Activated naive CD8-positive, alpha-beta T cell treated with anti-CD3 and anti-CD28 coated beads, Interleukin-2, amount 10 ng/mL, durations not matched to agents 7 days and 5 days (primary cell): ENCODE data around the gene THSD4. TPM values are rescaled to one million over a fixed set of nuclear protein-coding genes. Genes with fewer than 3 reads are reported as not detected.

ENCODE experiments used
- ATAC-seq: fragments of 150-1000 bp; cut with Tn5 transposase; one replicate; pipeline ENCODE4 v1.10.0; 2021; ENCODE audit warnings: low read depth, moderate library complexity
- POLR2A ChIA-PET: fragments of 350-600 bp; sonication (Branson Sonifier 250); formaldehyde crosslinking; loops from one replicate; lab custom pipeline; 2021; ENCODE audit warnings: antibody characterized with exemption; lab: Charles Lee
- DNase-seq: peaks from one replicate; pipeline ENCODE4 v3.0.0; 2021
- H3K27ac Mint-ChIP-seq: one replicate; pipeline ENCODE4 v1.8.0; 2022; ENCODE audit warnings: mild to moderate bottlenecking, mixed read lengths
- H3K27me3 Mint-ChIP-seq: one replicate; pipeline ENCODE4 v1.8.0; 2022; ENCODE audit warnings: mild to moderate bottlenecking, moderate library complexity, mixed read lengths
- H3K36me3 Mint-ChIP-seq: one replicate; pipeline ENCODE4 v1.8.0; 2021; ENCODE audit warnings: mild to moderate bottlenecking, mixed read lengths
- H3K4me1 Mint-ChIP-seq: one replicate; pipeline ENCODE4 v1.8.0; 2021; ENCODE audit warnings: mixed read lengths
- H3K4me3 Mint-ChIP-seq: one replicate; pipeline ENCODE4 v1.8.0; 2022; ENCODE audit warnings: mild to moderate bottlenecking, moderate library complexity, mixed read lengths
- H3K9me3 Mint-ChIP-seq: one replicate; pipeline ENCODE4 v1.8.0; 2021; ENCODE audit warnings: mixed read lengths
- total RNA-seq, 2 experiments: library from RNA; stranded (reverse); gene quantifications; one replicate each; pipeline ENCODE4 v1.2.3, GENCODE V29; 2021

THSD4 gene
- total RNA-seq, 2 experiments from 2014 or later = not detected

- H3K4me1 Mint-ChIP-seq = no peaks in the 10 kb centered on the region
- H3K4me3 Mint-ChIP-seq = no peak overlapping the region
- H3K36me3 Mint-ChIP-seq = no peaks in the 10 kb centered on the region
- DNase-seq (no peak), ATAC-seq (no peak)
- no peak overlapping the region for H3K27ac Mint-ChIP-seq
- POLR2A ChIA-PET = no interaction called here
- peaks cover 2% of the 10 kb centered on the region for H3K27me3 Mint-ChIP-seq
- H3K9me3 Mint-ChIP-seq = no peaks in the 10 kb centered on the region
Observed at GRCh38 chr15:71332431-71333004, 217.2 kb downstream of the THSD4 start.

DNA sequence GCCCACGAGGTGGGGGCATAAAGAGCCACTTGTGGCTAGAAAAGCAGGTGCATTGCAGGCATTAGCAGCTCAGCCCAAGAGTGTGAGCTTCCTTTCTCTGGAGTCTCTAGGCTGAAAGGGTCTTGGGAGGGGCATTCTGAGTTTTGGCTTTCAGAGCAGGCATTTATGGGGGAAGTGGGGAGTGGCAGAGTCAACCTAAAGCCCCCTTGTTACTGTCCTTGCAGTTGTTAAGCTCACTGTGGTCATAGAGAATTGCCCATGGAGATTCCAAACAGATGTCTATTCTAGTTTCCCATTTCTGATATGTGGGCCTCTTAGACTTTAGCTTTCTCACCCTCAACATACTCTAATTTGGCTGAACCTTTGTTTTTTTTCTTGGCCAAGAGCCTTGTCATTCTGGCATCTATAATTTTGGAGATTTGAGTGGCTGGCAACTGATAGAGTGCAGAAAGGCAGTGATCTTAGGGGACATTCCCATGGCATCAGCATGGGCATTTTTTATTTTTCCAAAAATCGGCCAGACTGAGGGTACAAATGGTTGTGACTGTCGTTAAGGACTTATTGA is 217.9 kb downstream of the THSD4 start:
- ATAC-seq = no peak
- no peak for DNase-seq
- Mint-ChIP-seq H3K36me3 (no peaks in the 10 kb centered on the region), H3K9me3 (no peaks in the 10 kb centered on the region), H3K4me3 (no peak overlapping the region), H3K27me3 (peaks cover 2% of the 10 kb centered on the region), H3K27ac (no peak overlapping the region), H3K4me1 (no peaks in the 10 kb centered on the region)
- POLR2A ChIA-PET = no interaction called here

DNA sequence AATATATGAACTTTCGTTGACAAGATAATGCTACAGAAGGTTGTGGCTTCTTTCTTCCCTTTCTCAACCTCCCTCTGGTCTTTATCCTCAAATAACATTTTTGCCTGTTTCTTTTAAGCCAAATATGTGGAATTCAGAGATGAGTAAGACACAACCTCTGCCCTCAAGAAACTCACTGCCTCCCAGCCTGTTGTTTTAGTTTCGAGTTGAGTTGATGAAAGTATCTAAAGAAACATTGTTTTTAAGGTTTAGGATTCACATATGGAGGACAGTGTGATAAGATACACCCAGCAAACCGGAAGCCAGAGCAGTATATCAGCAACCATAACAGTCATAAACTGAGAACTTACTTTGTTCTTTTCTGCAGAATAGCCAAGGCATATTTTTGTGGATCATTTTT is 218.6 kb downstream of the THSD4 start:
- ATAC-seq (no peak), DNase-seq (no peak)
- Mint-ChIP-seq H3K4me3 (no peak overlapping the region), H3K27me3 (peaks cover 2% of the 10 kb centered on the region), H3K27ac (no peak overlapping the region), H3K9me3 (no peaks in the 10 kb centered on the region), H3K36me3 (no peaks in the 10 kb centered on the region), H3K4me1 (no peaks in the 10 kb centered on the region)
- POLR2A ChIA-PET = no interaction called here

DNA sequence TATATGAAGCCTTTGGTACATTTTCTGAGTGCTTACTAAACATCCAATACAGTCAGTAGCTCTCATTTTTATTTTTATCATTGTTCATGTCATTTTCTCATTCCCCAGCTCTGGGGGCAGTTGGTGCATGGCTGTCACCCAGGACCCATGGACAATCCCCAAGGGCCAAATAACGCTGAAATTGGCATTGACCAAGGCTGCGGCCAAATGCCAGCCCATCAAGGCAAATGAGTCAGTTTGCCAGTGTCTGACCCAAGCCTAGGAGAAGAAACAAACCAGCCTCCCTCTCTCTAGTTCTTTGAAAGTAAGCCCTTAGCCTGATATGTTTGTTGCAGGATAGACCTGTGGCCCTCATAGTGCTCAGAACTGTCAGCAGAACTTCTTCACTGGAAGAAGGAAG is 219.2 kb downstream of the THSD4 start:
- H3K4me1 Mint-ChIP-seq = no peaks in the 10 kb centered on the region
- DNase-seq = no peak
- ATAC-seq = no peak
- no peaks in the 10 kb centered on the region for H3K9me3 Mint-ChIP-seq
- H3K27me3 Mint-ChIP-seq = peaks cover 2% of the 10 kb centered on the region
- no peaks in the 10 kb centered on the region for H3K36me3 Mint-ChIP-seq
- no peak overlapping the region for H3K27ac Mint-ChIP-seq
- POLR2A ChIA-PET = no interaction called here
- H3K4me3 Mint-ChIP-seq = no peak overlapping the region

- Mint-ChIP-seq H3K4me3 (no peak overlapping the region), H3K27ac (no peak overlapping the region), H3K9me3 (no peaks in the 10 kb centered on the region), H3K36me3 (no peaks in the 10 kb centered on the region), H3K4me1 (no peaks in the 10 kb centered on the region), H3K27me3 (peaks cover 2% of the 10 kb centered on the region)
- DNase-seq (no peak), ATAC-seq (no peak)
- POLR2A ChIA-PET = no interaction called here
Observed at GRCh38 chr15:71334873-71335272, 219.6 kb downstream of the THSD4 start.

DNA sequence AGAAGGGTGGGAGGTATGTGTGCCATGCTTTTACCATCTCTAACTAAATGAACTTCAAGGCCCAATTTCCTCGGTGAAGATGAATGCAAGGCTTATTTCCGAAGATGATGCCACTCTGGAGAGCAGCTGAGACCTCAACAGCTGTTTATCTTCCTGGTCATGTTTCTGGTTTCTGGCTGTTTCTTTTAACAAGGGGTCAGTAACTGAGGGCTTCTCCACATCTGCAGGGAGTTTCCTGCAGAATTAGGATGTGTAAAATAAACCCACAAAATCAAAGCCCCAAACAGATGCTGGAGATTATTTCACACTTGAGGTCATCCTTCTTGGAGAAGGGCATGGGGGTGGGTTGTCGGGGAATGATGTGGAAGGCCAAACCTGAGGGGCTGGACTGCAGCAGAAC is 220.3 kb downstream of the THSD4 start:
- no peaks in the 10 kb centered on the region for H3K9me3 Mint-ChIP-seq
- H3K27ac Mint-ChIP-seq = no peak overlapping the region
- H3K4me1 Mint-ChIP-seq = no peaks in the 10 kb centered on the region
- peaks cover under 1% of the 10 kb centered on the region for H3K27me3 Mint-ChIP-seq
- H3K36me3 Mint-ChIP-seq = no peaks in the 10 kb centered on the region
- POLR2A ChIA-PET = no interaction called here
- ATAC-seq = no peak
- H3K4me3 Mint-ChIP-seq = no peak overlapping the region
- no peak for DNase-seq

DNA sequence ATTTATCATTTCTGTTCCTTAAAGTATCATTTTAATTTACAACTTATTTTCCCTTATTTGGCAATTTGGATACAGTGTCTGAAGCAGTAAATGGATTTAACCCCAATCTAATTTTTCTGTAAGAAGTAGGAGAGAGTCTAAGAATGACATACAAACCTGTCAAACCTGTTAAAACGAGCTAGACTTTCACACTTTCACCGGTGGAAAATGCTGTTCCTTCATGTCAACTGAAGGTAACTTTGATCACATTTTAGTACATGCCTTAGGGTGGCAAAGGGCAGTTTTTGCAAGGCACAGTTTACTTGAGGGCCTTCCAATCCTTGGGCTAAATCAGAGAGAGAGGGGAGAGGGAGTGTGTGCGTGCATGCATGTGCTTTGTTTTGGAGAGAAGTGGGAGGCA is 221.4 kb downstream of the THSD4 start:
- Mint-ChIP-seq H3K36me3 (no peaks in the 10 kb centered on the region), H3K9me3 (no peaks in the 10 kb centered on the region), H3K4me1 (no peaks in the 10 kb centered on the region), H3K4me3 (no peak overlapping the region), H3K27ac (no peak overlapping the region), H3K27me3 (no peaks in the 10 kb centered on the region)
- ATAC-seq (no peak), DNase-seq (no peak)
- POLR2A ChIA-PET = no interaction called here

DNA sequence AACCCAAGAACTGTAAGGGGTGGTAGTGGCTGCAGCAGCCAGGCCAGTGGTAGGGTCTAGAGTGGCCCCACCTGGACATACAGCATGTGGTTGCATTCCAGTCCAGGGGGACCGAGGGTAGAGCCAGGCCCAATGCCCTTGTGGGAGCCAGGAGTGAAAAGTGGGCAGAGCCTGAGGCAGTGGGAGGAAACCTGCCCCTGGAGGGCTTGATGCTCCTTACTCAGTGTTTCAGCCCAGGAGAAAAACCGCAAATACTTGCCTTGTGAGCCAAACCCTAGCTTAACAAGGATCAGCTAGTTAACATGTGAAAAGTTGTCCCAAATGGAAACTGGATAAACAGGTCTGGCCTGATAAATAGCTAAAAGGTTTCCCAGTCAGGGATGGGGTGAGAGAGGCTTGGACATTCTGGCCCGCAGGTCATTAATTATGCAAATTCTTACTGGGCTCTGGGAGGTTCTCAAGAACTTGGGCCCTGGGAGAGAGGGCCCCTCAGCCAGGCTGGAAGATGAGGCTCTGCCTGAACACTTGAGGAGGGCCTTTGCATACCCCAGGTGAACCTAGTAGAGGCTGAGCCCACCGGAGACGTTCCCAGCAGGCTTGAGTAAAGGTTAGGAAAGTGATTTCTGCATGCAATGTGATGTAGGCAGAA is 222.1 kb downstream of the THSD4 start:
- Mint-ChIP-seq H3K4me1 (no peaks in the 10 kb centered on the region), H3K27ac (no peak overlapping the region), H3K4me3 (no peak overlapping the region), H3K36me3 (no peaks in the 10 kb centered on the region), H3K9me3 (no peaks in the 10 kb centered on the region), H3K27me3 (no peaks in the 10 kb centered on the region)
- POLR2A ChIA-PET = no interaction called here
- no peak for DNase-seq
- no peak for ATAC-seq

DNA sequence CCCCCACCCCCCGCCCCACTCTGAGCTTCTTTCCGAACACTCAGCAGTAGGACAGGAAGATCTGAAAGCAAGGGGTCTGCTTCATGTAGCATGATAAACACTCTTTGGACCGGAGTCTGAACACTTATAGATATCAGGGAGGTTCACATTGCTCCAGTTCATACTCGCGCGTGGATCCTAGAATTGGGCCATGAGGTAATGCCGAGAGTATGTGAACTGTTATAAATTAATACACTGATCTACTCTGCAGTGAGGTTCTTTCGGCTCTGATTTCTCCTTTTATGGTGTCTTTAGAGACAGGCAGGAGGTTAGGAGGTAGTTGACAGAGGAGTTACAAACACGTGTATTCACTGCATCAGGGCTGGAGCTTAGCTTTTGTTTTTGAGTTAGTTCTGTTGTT is 223.0 kb downstream of the THSD4 start:
- no peak for DNase-seq

DNA sequence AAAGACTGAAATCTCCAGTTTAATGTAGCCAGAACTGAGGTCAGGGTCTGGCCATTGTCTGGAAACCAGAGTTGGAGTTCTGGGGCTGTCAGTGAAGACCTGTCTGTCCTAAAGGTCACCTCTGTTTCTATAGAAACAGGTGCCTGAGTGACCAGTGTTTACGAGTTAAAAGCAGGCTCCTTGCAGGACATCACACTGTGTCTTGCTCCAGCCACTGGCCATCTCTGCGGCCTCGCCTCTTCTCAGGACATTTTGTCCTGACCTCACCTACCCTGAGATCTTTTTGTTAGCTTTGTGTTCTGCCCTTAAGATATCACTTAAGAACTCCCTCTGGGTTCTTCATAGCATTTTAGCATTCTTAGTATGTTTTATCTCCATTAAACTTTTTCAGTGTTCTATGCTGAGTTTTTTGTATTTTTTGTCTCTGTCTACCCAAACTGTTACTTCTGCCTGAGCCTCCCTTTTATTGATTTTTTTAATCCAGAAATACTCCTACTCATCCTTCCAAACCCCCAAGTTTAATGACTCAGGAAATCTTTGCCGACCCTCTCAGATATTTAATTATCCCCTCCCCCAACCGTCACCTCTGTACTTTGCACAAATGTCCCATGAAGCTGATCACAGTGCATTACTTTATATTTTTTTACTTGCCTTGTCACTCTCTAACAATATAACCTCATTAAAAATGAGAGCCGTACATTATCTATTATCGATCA is 223.7 kb downstream of the THSD4 start:
- no peaks in the 10 kb centered on the region for H3K27me3 Mint-ChIP-seq
- ATAC-seq (no peak), DNase-seq (no peak)
- no peak overlapping the region for H3K27ac Mint-ChIP-seq
- H3K36me3 Mint-ChIP-seq = no peaks in the 10 kb centered on the region
- POLR2A ChIA-PET = no interaction called here
- H3K9me3 Mint-ChIP-seq = no peaks in the 10 kb centered on the region
- no peaks in the 10 kb centered on the region for H3K4me1 Mint-ChIP-seq
- H3K4me3 Mint-ChIP-seq = no peak overlapping the region

More for the DNA sequence above, 223.0 kb downstream of the THSD4 start:
- H3K36me3 Mint-ChIP-seq = no peaks in the 10 kb centered on the region
- no peak overlapping the region for H3K27ac Mint-ChIP-seq
- no peaks in the 10 kb centered on the region for H3K27me3 Mint-ChIP-seq
- H3K4me1 Mint-ChIP-seq = no peaks in the 10 kb centered on the region
- POLR2A ChIA-PET = no interaction called here
- no peaks in the 10 kb centered on the region for H3K9me3 Mint-ChIP-seq
- no peak overlapping the region for H3K4me3 Mint-ChIP-seq
- ATAC-seq = no peak

GRCh38 chr15:71341811-71342550 is 226.7 kb downstream of the THSD4 start:
- POLR2A ChIA-PET = no interaction called here
- Mint-ChIP-seq H3K27ac (no peak overlapping the region), H3K36me3 (no peaks in the 10 kb centered on the region), H3K4me3 (no peak overlapping the region), H3K27me3 (no peaks in the 10 kb centered on the region), H3K4me1 (no peaks in the 10 kb centered on the region), H3K9me3 (no peaks in the 10 kb centered on the region)
- ATAC-seq (no peak), DNase-seq (no peak)

- no peak overlapping the region for H3K4me3 Mint-ChIP-seq
- peaks cover 2% of the 10 kb centered on the region for H3K9me3 Mint-ChIP-seq
- H3K27me3 Mint-ChIP-seq = peaks cover 2% of the 10 kb centered on the region
- POLR2A ChIA-PET = no interaction called here
- H3K27ac Mint-ChIP-seq = no peak overlapping the region
- no peaks in the 10 kb centered on the region for H3K4me1 Mint-ChIP-seq
- no peak for DNase-seq
- ATAC-seq = no peak
- no peaks in the 10 kb centered on the region for H3K36me3 Mint-ChIP-seq
Observed at GRCh38 chr15:71342658-71343057, 227.4 kb downstream of the THSD4 start.

GRCh38 chr15:71344316-71344715 is 229.0 kb downstream of the THSD4 start:
- no peak for ATAC-seq
- Mint-ChIP-seq H3K4me3 (no peak overlapping the region), H3K9me3 (peaks cover 2% of the 10 kb centered on the region), H3K27ac (no peak overlapping the region), H3K4me1 (no peaks in the 10 kb centered on the region), H3K36me3 (no peaks in the 10 kb centered on the region), H3K27me3 (peaks cover 2% of the 10 kb centered on the region)
- POLR2A ChIA-PET = no interaction called here
- DNase-seq = no peak
